Central memory CD8-positive, alpha-beta T cell (primary cell): ENCODE measurements around the gene KIAA1217.

Experiments
- ATAC-seq: fragments of 150-1000 bp; cut with Tn5 transposase; replicated peaks from 2 replicates; pipeline ENCODE4 v1.10.0; 2022; ENCODE audit warnings: mild to moderate bottlenecking, moderate FRiP score, moderate number of reproducible peaks; ENCODE audit not compliant: poor library complexity, severe bottlenecking; ENCODE audit errors: extremely low read depth
- DNase-seq, 2 donors: peaks; one replicate each; pipeline ENCODE4 v3.0.0; 2021; ENCODE audit warnings: low spot score in 2 of 2
- H3K27ac Mint-ChIP-seq: one replicate; pipeline ENCODE4 v1.8.0; 2022; ENCODE audit warnings: low read depth, mild to moderate bottlenecking, moderate library complexity, mixed read lengths
- H3K27me3 Mint-ChIP-seq: one replicate; pipeline ENCODE4 v1.8.0; 2022; ENCODE audit warnings: mixed read lengths
- H3K36me3 Mint-ChIP-seq: one replicate; pipeline ENCODE4 v1.8.0; 2022; ENCODE audit warnings: mild to moderate bottlenecking, moderate library complexity, mixed read lengths; ENCODE audit not compliant: insufficient read depth
- H3K4me1 Mint-ChIP-seq: one replicate; pipeline ENCODE4 v1.8.0; 2022; ENCODE audit warnings: mixed read lengths
- H3K4me3 Mint-ChIP-seq: one replicate; pipeline ENCODE4 v1.8.0; 2022; ENCODE audit warnings: mild to moderate bottlenecking, moderate library complexity, mixed read lengths
- H3K9me3 Mint-ChIP-seq: one replicate; pipeline ENCODE4 v1.8.0; 2022; ENCODE audit warnings: mixed read lengths

KIAA1217 gene

GRCh38 chr10:24213266-24213665, 4.3 kb downstream of the KIAA1217 start:
- Mint-ChIP-seq H3K27me3 (peaks cover 25% of the 10 kb centered on the region), H3K9me3 (no peaks in the 10 kb centered on the region), H3K4me3 (no peak overlapping the region), H3K4me1 (no peaks in the 10 kb centered on the region), H3K36me3 (peaks cover 2% of the 10 kb centered on the region), H3K27ac (no peak overlapping the region)
- no peak for DNase-seq
- ATAC-seq, result no peak

DNA sequence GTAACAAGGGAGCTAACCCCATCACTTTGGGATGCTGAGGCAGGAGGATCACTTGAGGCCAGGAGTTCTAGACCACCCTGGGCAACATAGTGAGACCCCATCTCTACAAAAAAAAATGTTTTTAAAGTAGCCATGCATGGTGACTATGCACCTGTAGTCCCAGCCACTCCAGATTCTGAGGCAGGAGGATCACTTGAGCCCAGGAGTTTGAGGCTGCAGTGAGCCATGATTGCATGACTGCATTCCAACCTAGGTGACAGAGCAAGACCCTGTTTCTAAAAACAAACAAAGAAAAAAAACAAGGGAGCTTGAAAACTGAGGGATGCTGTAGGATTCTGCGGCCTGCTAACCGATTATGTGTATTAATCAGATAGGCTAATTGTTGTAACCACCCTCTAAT, 4.9 kb downstream of the KIAA1217 start:
- Mint-ChIP-seq H3K9me3 (no peaks in the 10 kb centered on the region), H3K4me3 (no peak overlapping the region), H3K27me3 (peaks cover 19% of the 10 kb centered on the region), H3K27ac (no peak overlapping the region), H3K36me3 (peaks cover 2% of the 10 kb centered on the region), H3K4me1 (no peaks in the 10 kb centered on the region)
- ATAC-seq (no peak), DNase-seq (no peak)

- Mint-ChIP-seq H3K4me3 (no peak overlapping the region), H3K27me3 (peaks cover 10% of the 10 kb centered on the region)
- ATAC-seq, result no peak
These were observed 5.8 kb downstream of the KIAA1217 start for GRCh38 chr10:24214762-24215161.

DNA sequence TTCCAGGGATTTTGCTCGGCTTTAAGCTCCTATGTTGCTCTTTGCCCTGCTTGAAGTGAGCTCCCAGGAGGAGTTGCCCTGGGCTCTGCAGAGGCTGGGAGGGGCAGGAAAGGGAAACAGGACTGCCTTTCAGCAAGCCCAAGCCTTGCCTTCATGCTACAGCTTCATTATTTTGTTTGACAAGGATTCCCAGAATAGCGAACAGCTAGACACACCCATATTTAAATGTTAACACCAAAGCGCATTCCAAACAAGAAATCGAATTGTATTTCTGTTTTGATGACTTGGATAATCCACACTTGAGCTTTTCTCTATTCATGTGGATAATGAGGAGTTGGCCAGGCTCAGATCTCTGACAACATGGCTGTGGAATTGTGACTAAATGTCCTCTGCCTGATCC, 6.3 kb downstream of the KIAA1217 start:
- H3K27me3 Mint-ChIP-seq, result peaks cover 6% of the 10 kb centered on the region
- H3K9me3 Mint-ChIP-seq, result no peaks in the 10 kb centered on the region
- H3K4me1 Mint-ChIP-seq, result no peaks in the 10 kb centered on the region
- H3K36me3 Mint-ChIP-seq, result no peaks in the 10 kb centered on the region
- no peak overlapping the region for H3K27ac Mint-ChIP-seq
- no peak overlapping the region for H3K4me3 Mint-ChIP-seq
- DNase-seq (no peak), ATAC-seq (no peak)

More at GRCh38 chr10:24214762-24215161, 5.8 kb downstream of the KIAA1217 start:
- Mint-ChIP-seq H3K27ac (no peak overlapping the region), H3K9me3 (no peaks in the 10 kb centered on the region), H3K36me3 (no peaks in the 10 kb centered on the region), H3K4me1 (no peaks in the 10 kb centered on the region)
- DNase-seq, result no peak

GRCh38 chr10:24215603-24216002, 6.7 kb downstream of the KIAA1217 start:
- Mint-ChIP-seq H3K27ac (no peak overlapping the region), H3K4me1 (no peaks in the 10 kb centered on the region), H3K36me3 (no peaks in the 10 kb centered on the region), H3K4me3 (no peak overlapping the region), H3K27me3 (peaks cover 2% of the 10 kb centered on the region), H3K9me3 (no peaks in the 10 kb centered on the region)
- no peak for DNase-seq
- ATAC-seq, result no peak

DNA sequence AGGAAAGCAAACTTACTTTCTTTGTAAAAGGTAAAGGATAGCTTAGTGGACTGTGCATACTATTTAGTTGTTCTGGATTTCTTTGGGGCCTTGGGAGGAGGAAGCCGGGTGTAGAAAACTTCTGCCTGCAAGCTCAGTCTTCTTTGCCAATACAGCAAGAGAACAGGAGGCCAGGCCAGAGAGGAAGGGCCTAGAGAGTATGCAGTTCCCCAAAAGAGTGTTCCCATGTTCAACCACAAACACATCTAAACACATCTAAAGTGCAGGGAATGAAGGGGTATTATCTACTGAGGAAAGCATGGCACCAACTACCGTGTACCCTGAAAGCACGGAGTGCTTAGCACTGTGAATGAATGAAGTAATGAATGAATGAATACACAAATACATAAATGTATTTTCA, 11.0 kb downstream of the KIAA1217 start:
- Mint-ChIP-seq H3K4me3 (no peak overlapping the region), H3K4me1 (no peaks in the 10 kb centered on the region), H3K36me3 (no peaks in the 10 kb centered on the region), H3K27ac (no peak overlapping the region), H3K27me3 (no peaks in the 10 kb centered on the region), H3K9me3 (peaks cover 6% of the 10 kb centered on the region)
- ATAC-seq, result no peak
- DNase-seq, result no peak

DNA sequence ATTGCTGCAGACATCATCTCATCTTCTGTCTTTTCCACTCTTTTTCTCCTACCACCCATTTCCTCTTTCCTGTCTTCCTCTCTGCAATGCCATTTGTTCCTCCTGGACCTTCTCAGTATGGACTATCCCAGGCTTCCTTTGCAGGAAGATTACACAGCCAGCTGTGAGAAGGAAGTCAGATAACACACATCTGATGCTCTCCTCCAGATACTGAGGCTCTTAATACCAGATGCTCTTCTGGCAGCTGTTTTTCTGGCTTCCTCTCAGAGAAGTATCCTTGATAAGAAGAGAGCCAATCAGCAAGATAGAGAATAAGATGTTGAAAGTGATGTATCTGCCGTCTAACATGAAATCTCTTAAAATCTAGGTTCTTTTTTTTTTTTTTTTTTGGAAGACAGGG, 14.4 kb downstream of the KIAA1217 start:
- Mint-ChIP-seq H3K4me3 (no peak overlapping the region), H3K27ac (no peak overlapping the region)
- ATAC-seq, result no peak

GRCh38 chr10:24223953-24224352, 15.0 kb downstream of the KIAA1217 start:
- no peaks in the 10 kb centered on the region for H3K4me1 Mint-ChIP-seq
- H3K4me3 Mint-ChIP-seq, result no peak overlapping the region
- no peaks in the 10 kb centered on the region for H3K36me3 Mint-ChIP-seq
- H3K27ac Mint-ChIP-seq, result no peak overlapping the region
- H3K9me3 Mint-ChIP-seq, result peaks cover 6% of the 10 kb centered on the region
- ATAC-seq, result no peak
- no peaks in the 10 kb centered on the region for H3K27me3 Mint-ChIP-seq
- DNase-seq, result no peak

More for the DNA sequence above, 14.4 kb downstream of the KIAA1217 start:
- no peaks in the 10 kb centered on the region for H3K4me1 Mint-ChIP-seq
- H3K9me3 Mint-ChIP-seq, result peaks cover 6% of the 10 kb centered on the region
- no peak for DNase-seq
- no peaks in the 10 kb centered on the region for H3K36me3 Mint-ChIP-seq
- no peaks in the 10 kb centered on the region for H3K27me3 Mint-ChIP-seq

- no peak for ATAC-seq
- Mint-ChIP-seq H3K4me3 (no peak overlapping the region), H3K36me3 (no peaks in the 10 kb centered on the region), H3K9me3 (no peaks in the 10 kb centered on the region), H3K4me1 (no peaks in the 10 kb centered on the region), H3K27ac (no peak overlapping the region), H3K27me3 (no peaks in the 10 kb centered on the region)
- DNase-seq, result no peak
These were observed 19.7 kb downstream of the KIAA1217 start for GRCh38 chr10:24228642-24229041.

GRCh38 chr10:24229909-24230308, 21.0 kb downstream of the KIAA1217 start:
- no peak for DNase-seq
- Mint-ChIP-seq H3K36me3 (no peaks in the 10 kb centered on the region), H3K27me3 (no peaks in the 10 kb centered on the region), H3K4me3 (no peak overlapping the region), H3K27ac (no peak overlapping the region), H3K9me3 (no peaks in the 10 kb centered on the region), H3K4me1 (no peaks in the 10 kb centered on the region)
- ATAC-seq, result no peak

- Mint-ChIP-seq H3K27me3 (no peaks in the 10 kb centered on the region), H3K36me3 (no peaks in the 10 kb centered on the region), H3K4me3 (no peak overlapping the region), H3K9me3 (no peaks in the 10 kb centered on the region), H3K4me1 (no peaks in the 10 kb centered on the region), H3K27ac (no peak overlapping the region)
- DNase-seq, result no peak
- no peak for ATAC-seq
These were observed 22.3 kb downstream of the KIAA1217 start for GRCh38 chr10:24231200-24231599.

GRCh38 chr10:24234784-24235183, 25.8 kb downstream of the KIAA1217 start:
- Mint-ChIP-seq H3K4me3 (no peak overlapping the region), H3K36me3 (no peaks in the 10 kb centered on the region), H3K27ac (no peak overlapping the region), H3K27me3 (no peaks in the 10 kb centered on the region), H3K9me3 (no peaks in the 10 kb centered on the region), H3K4me1 (no peaks in the 10 kb centered on the region)
- no peak for ATAC-seq
- DNase-seq, result no peak

DNA sequence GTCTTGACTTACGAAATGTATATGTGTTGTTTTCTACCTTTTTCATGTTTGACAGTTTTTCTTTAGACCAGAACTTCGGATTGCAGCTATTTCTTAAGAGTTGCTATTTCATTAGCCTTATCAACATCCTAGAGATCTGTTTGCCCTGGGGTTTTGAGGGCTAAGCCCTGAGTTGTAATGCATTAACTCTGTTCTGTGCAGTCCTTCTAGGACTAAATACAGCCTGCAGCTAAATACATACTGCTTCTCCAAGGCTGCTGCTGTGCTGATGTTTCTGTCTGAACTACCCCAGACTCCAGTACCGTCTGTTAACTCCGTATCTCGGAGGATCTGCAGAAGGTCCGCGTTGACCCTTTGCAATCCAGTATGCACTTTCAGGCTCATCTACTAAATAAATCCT, 26.5 kb downstream of the KIAA1217 start:
- H3K4me1 Mint-ChIP-seq, result no peaks in the 10 kb centered on the region
- no peak for ATAC-seq
- H3K9me3 Mint-ChIP-seq, result no peaks in the 10 kb centered on the region
- no peaks in the 10 kb centered on the region for H3K36me3 Mint-ChIP-seq
- no peak for DNase-seq
- no peak overlapping the region for H3K27ac Mint-ChIP-seq
- H3K4me3 Mint-ChIP-seq, result no peak overlapping the region
- H3K27me3 Mint-ChIP-seq, result no peaks in the 10 kb centered on the region

- Mint-ChIP-seq H3K36me3 (no peaks in the 10 kb centered on the region), H3K27ac (no peak overlapping the region), H3K4me3 (no peak overlapping the region), H3K9me3 (no peaks in the 10 kb centered on the region), H3K4me1 (no peaks in the 10 kb centered on the region), H3K27me3 (no peaks in the 10 kb centered on the region)
- DNase-seq (no peak), ATAC-seq (no peak)
These were observed 29.0 kb downstream of the KIAA1217 start for GRCh38 chr10:24237801-24238395.
